IMR-90 (cell line): Measurements from ENCODE around the gene SH3BGRL. TPM values are rescaled to one million over a fixed set of nuclear protein-coding genes. Genes with fewer than 3 reads are reported as not detected.

Experiments used
- ATAC-seq: fragments of 200-7000 bp; cut with Tn5 transposase; 2 replicates; pipeline ENCODE4 v1.9.1; 2020; ENCODE audit warnings: low read depth, mild to moderate bottlenecking, moderate library complexity
- BruUV-seq: library from RNA; stranded (reverse); fragments of 400-500 nt; replicated peaks from 2 replicates; lab custom pipeline; 2021; lab: Mats Ljungman, UMichigan
- CTCF ChIA-PET: fragments of 300-600 bp; formaldehyde crosslinking; extraction: SDS; loops from one replicate; lab custom pipeline; 2021; ENCODE audit warnings: antibody characterized with exemption; lab: Yijun Ruan, JAX
- POLR2A ChIA-PET: fragments of 300-600 bp; sonication (Branson Sonifier 250); formaldehyde crosslinking; loops from one replicate; lab custom pipeline; 2022; ENCODE audit warnings: antibody characterized with exemption; ENCODE audit not compliant: unreplicated experiment; lab: Charles Lee
- DNase-seq: peaks from one replicate; pipeline ENCODE4 v3.0.0; 2013
- H2AFZ ChIP-seq: replicated peaks from 2 replicates; pipeline ENCODE3; 2013; ENCODE audit warnings: low read length, mild to moderate bottlenecking; ENCODE audit not compliant: poor library complexity
- H2AK5ac ChIP-seq: 2 replicates; pipeline ENCODE4 v1.6.1; 2013; ENCODE audit warnings: low read depth, low read length, inconsistent platforms
- H2AK9ac ChIP-seq: replicated peaks from 2 replicates; pipeline ENCODE3; 2013; ENCODE audit warnings: mild to moderate bottlenecking, low read depth, low read length, moderate library complexity; ENCODE audit not compliant: poor library complexity
- H2BK120ac ChIP-seq: 2 replicates; pipeline ENCODE4 v1.6.1; 2013; ENCODE audit warnings: low read depth, low read length, inconsistent platforms
- H2BK15ac ChIP-seq: 3 replicates; pipeline ENCODE4 v1.6.1; 2013; ENCODE audit warnings: low read depth, low read length, inconsistent platforms
- H2BK20ac ChIP-seq: 2 replicates; pipeline ENCODE4 v1.6.1; 2013; ENCODE audit warnings: low read depth, mild to moderate bottlenecking, inconsistent platforms, low read length, moderate library complexity
- H2BK5ac ChIP-seq: 2 replicates; pipeline ENCODE4 v1.6.1; 2013; ENCODE audit warnings: mild to moderate bottlenecking, low read depth, low read length, inconsistent platforms; ENCODE audit not compliant: poor library complexity, severe bottlenecking
- H3K14ac ChIP-seq: replicated peaks from 2 replicates; pipeline ENCODE4 v1.6.1; 2013; ENCODE audit warnings: low read depth, low read length, inconsistent platforms
- H3K18ac ChIP-seq: 2 replicates; pipeline ENCODE4 v1.6.1; 2013; ENCODE audit warnings: low read depth, low read length, control low read depth
- H3K23ac ChIP-seq: 2 replicates; pipeline ENCODE4 v1.6.1; 2013; ENCODE audit warnings: low read depth, low read length, inconsistent platforms
- H3K27ac ChIP-seq: 2 replicates; pipeline ENCODE4 v1.5.1; 2013; ENCODE audit warnings: mild to moderate bottlenecking, control low read depth, low read length; ENCODE audit not compliant: insufficient read depth
- H3K27me3 ChIP-seq: 2 replicates; pipeline ENCODE4 v1.6.1; 2013; ENCODE audit warnings: low read length; ENCODE audit not compliant: control insufficient read depth, insufficient read depth
- H3K36me3 ChIP-seq: 2 replicates; pipeline ENCODE4 v1.6.1; 2013; ENCODE audit warnings: low read length, mixed read lengths; ENCODE audit not compliant: control insufficient read depth, insufficient read depth
- H3K4ac ChIP-seq: 2 replicates; pipeline ENCODE4 v1.6.1; 2013; ENCODE audit warnings: low read depth, low read length, inconsistent platforms
- H3K4me1 ChIP-seq: 2 replicates; pipeline ENCODE4 v1.6.1; 2013; ENCODE audit warnings: low read length, mixed read lengths; ENCODE audit not compliant: control insufficient read depth, insufficient read depth
- H3K4me2 ChIP-seq: 2 replicates; pipeline ENCODE4 v1.6.1; 2013; ENCODE audit warnings: low read depth, mild to moderate bottlenecking, control low read depth, low read length, moderate library complexity
- H3K4me3 ChIP-seq: 2 replicates; pipeline ENCODE4 v1.5.1; 2013; ENCODE audit warnings: low read depth, mild to moderate bottlenecking, control low read depth, low read length, moderate library complexity; ENCODE audit not compliant: insufficient read depth
- H3K56ac ChIP-seq: 2 replicates; pipeline ENCODE4 v1.6.1; 2013; ENCODE audit warnings: low read length, inconsistent platforms; ENCODE audit not compliant: insufficient read depth; ENCODE audit errors: extremely low read depth
- H3K79me1 ChIP-seq, 2 experiments: 2 replicates each; pipeline ENCODE4 v1.6.1; 2013; ENCODE audit warnings: low read length in 2 of 2, inconsistent platforms in 1 of 2, low read depth in 1 of 2
- H3K9ac ChIP-seq: 2 replicates; pipeline ENCODE4 v1.6.1; 2013; ENCODE audit warnings: low read depth, low read length, control low read depth
- H3K9me1 ChIP-seq: 2 replicates; pipeline ENCODE4 v1.6.1; 2013; ENCODE audit warnings: low read length, inconsistent platforms; ENCODE audit not compliant: insufficient read depth
- H3K9me3 ChIP-seq: 2 replicates; pipeline ENCODE4 v1.6.1; 2013; ENCODE audit warnings: low read length; ENCODE audit not compliant: control insufficient read depth, insufficient read depth
- H4K20me1 ChIP-seq: 2 replicates; pipeline ENCODE4 v1.6.1; 2013; ENCODE audit warnings: low read length, inconsistent platforms; ENCODE audit not compliant: insufficient read depth
- H4K5ac ChIP-seq: 2 replicates; pipeline ENCODE4 v1.6.1; 2013; ENCODE audit warnings: mild to moderate bottlenecking, low read depth, low read length, control low read depth
- H4K8ac ChIP-seq, 2 experiments: 2 replicates each; pipeline ENCODE4 v1.6.1; 2013; ENCODE audit warnings: low read depth in 2 of 2, low read length in 2 of 2, control low read depth in 1 of 2, inconsistent platforms in 1 of 2
- H4K91ac ChIP-seq: 2 replicates; pipeline ENCODE4 v1.6.1; 2013; ENCODE audit warnings: low read depth, low read length, inconsistent platforms; ENCODE audit not compliant: insufficient read depth
- BHLHE40 ChIP-seq: fragments of 150-350 bp; IDR thresholded peaks from 2 replicates; pipeline ENCODE4 v1.6.1; 2016; ENCODE audit warnings: mild to moderate bottlenecking, low read depth, low read length
- CEBPB ChIP-seq: IDR thresholded peaks from 2 replicates; pipeline ENCODE4 v1.6.1; 2012; ENCODE audit warnings: low read depth, low read length, improper control_type of control experiment
- CTCF ChIP-seq: conservative IDR thresholded peaks from 2 replicates; pipeline ENCODE4 v1.5.1; 2012; ENCODE audit warnings: mild to moderate bottlenecking, low read depth, low read length, improper control_type of control experiment
- ELK1 ChIP-seq: fragments of 150-350 bp; IDR thresholded peaks from 2 replicates; pipeline ENCODE4 v1.6.1; 2016; ENCODE audit warnings: low read depth, mild to moderate bottlenecking, low read length, moderate library complexity, borderline replicate concordance
- FOS ChIP-seq: fragments of 150-350 bp; IDR thresholded peaks from 2 replicates; pipeline ENCODE4 v1.6.1; 2016; ENCODE audit warnings: low read depth, low read length
- MAFK ChIP-seq: IDR thresholded peaks from 2 replicates; pipeline ENCODE4 v1.6.1; 2012; ENCODE audit warnings: low read depth, low read length, improper control_type of control experiment
- MXI1 ChIP-seq: IDR thresholded peaks from 2 replicates; pipeline ENCODE4 v1.6.1; 2012; ENCODE audit warnings: low read depth, mild to moderate bottlenecking, low read length, moderate library complexity, borderline replicate concordance
- NFE2L2 ChIP-seq: fragments of 150-350 bp; IDR thresholded peaks from 2 replicates; pipeline ENCODE4 v1.6.1; 2016; ENCODE audit warnings: low read depth, mild to moderate bottlenecking, low read length
- POLR2A ChIP-seq: IDR thresholded peaks from 2 replicates; pipeline ENCODE4 v1.6.1; 2012; ENCODE audit warnings: mild to moderate bottlenecking, low read depth, low read length
- RAD21 ChIP-seq: IDR thresholded peaks from 2 replicates; pipeline ENCODE4 v1.6.1; 2012; ENCODE audit warnings: low read length, improper control_type of control experiment
- RFX5 ChIP-seq: IDR thresholded peaks from 2 replicates; pipeline ENCODE4 v1.8.0; 2012; ENCODE audit warnings: low read depth, mild to moderate bottlenecking, low read length, moderate library complexity
- SMC3 ChIP-seq: fragments of 150-350 bp; IDR thresholded peaks from 2 replicates; pipeline ENCODE4 v1.6.1; 2016; ENCODE audit warnings: low read depth, mild to moderate bottlenecking, antibody characterized with exemption, low read length, moderate library complexity
- WGBS, 2 experiments: methylation state at CpG; one replicate each; pipeline versions ENCODE4 v1.1.5 to v1.1.7; 2013; ENCODE audit warnings: missing lambda C conversion rate in 2 of 2; ENCODE audit not compliant: insufficient read length in 1 of 2; ENCODE audit errors: extremely low coverage in 2 of 2; 5-methylcytosine and 5-hydroxymethylcytosine counted together
- dilution Hi-C: fragments of 300-500 bp; cut with HindIII; formaldehyde crosslinking; loops from one replicate; pipeline ENCODE4 v1.14.3; 2018; ENCODE audit warnings: low sequenced_read_pairs; ENCODE audit not compliant: unreplicated experiment
- in situ Hi-C: fragments of 300-500 bp; cut with MboI; formaldehyde crosslinking; loops from 3 replicates; pipeline ENCODE4 v1.14.3; 2019; ENCODE audit warnings: low sequenced_read_pairs, inconsistent platforms, mixed read lengths
- intact Hi-C: fragments of 100-400 bp; cut with micrococcal nuclease; formaldehyde crosslinking; loops from 2 replicates; pipeline ENCODE4 v1.10.0; 2022
- polyA plus RNA-seq, 3 experiments: library from polyadenylated mRNA; depleted of rRNA; stranded (reverse); fragments of >200 nt; gene quantifications; 2 replicates each; pipeline ENCODE4 v1.2.3, GENCODE V29; 2012; ENCODE audit warnings: low replicate concordance in 1 of 3
- total RNA-seq: library from RNA; depleted of rRNA; stranded (reverse); fragments of >200 nt; gene quantifications from 2 replicates; pipeline ENCODE4 v1.2.3, GENCODE V29; 2012

Gene SH3BGRL
- total and polyA plus RNA-seq, 2 of the 4 experiments (the other 2 are of a cell fraction), result 50.7 to 110 TPM

GRCh38 chrX:81286075-81286474 is 84.2 kb downstream of the SH3BGRL start:
- H3K18ac ChIP-seq, result no peak overlapping the region
- no peak for ATAC-seq
- dilution Hi-C loops (no loop called here), intact Hi-C loops (no loop called here), in situ Hi-C loops (no loop called here)
- H3K4me3 ChIP-seq, result no peak overlapping the region
- H3K4ac ChIP-seq, result no peak overlapping the region
- H4K5ac ChIP-seq, result no peak overlapping the region
- no peaks in the 10 kb centered on the region for H3K36me3 ChIP-seq
- no peaks in the 10 kb centered on the region for H3K79me1 ChIP-seq
- no peak overlapping the region for H3K4me2 ChIP-seq
- no CpG with 5 or more reads among the region's 3 CpGs for WGBS, 2 experiments
- no peak overlapping the region for H2AK5ac ChIP-seq
- no peak overlapping the region for H3K9ac ChIP-seq
- ChIA-PET POLR2A (interaction anchor here (0.6 kb wide), 1 partner anchor 27 kb away, joined by 3 read pairs; no protein-coding TSS in a partner anchor), CTCF (interaction anchor here (0.6 to 1.5 kb wide), 2 partner anchors 15 to 169 kb away, joined by 3 to 14 read pairs; no protein-coding TSS in a partner anchor)
- TF ChIP-seq ELK1 (no peak), BHLHE40 (no peak), MXI1 (no peak), FOS (no peak), MAFK (no peak), RFX5 (no peak), CTCF (no peak), CEBPB (no peak), POLR2A (no peak), NFE2L2 (no peak), RAD21 (no peak), SMC3 (no peak)
- no peak for DNase-seq
- no peak overlapping the region for H3K14ac ChIP-seq
- no peak overlapping the region for H4K91ac ChIP-seq
- H3K27me3 ChIP-seq, result no peaks in the 10 kb centered on the region
- H3K27ac ChIP-seq, result no peak overlapping the region
- H3K9me1 ChIP-seq, result no peaks in the 10 kb centered on the region
- no peaks in the 10 kb centered on the region for H3K9me3 ChIP-seq
- BruUV-seq, result no TSS peak
- H4K8ac ChIP-seq, result no peak overlapping the region
- no peak overlapping the region for H2AFZ ChIP-seq
- no peak overlapping the region for H2BK20ac ChIP-seq
- H4K20me1 ChIP-seq, result no peaks in the 10 kb centered on the region
- H3K56ac ChIP-seq, result no peak overlapping the region
- no peak overlapping the region for H3K23ac ChIP-seq
- H2BK15ac ChIP-seq, result no peak overlapping the region
- no peak overlapping the region for H2BK120ac ChIP-seq
- no peak overlapping the region for H2BK5ac ChIP-seq
- no peaks in the 10 kb centered on the region for H3K4me1 ChIP-seq
- no peak overlapping the region for H2AK9ac ChIP-seq
